ENCODE results near the gene KPNA3.

The KPNA3 gene

GRCh38 chr13:49652355-49653305 lies 139.9 kb downstream of the KPNA3 start:
- peak; percentile 47 for TF ChIP-seq CTCF (conservative IDR thresholded peaks at IDR 0.05; ENCODE audit: control insufficient read depth, insufficient read depth, low read depth, low read length)
- DNase-seq (ENCODE audit: low read depth): peak; percentile 49

GRCh38 chr13:49651570-49652354 lies 140.7 kb downstream of the KPNA3 start:
- H3K4me3 ChIP-seq (ENCODE audit: control insufficient read depth, low read depth, low read length): no peak overlapping the region
- TF ChIP-seq CTCF (conservative IDR thresholded peaks at IDR 0.05; ENCODE audit: control insufficient read depth, insufficient read depth, low read depth, low read length): no peak
- no peak for DNase-seq (ENCODE audit: low read depth)

More at GRCh38 chr13:49652355-49653305, 139.9 kb downstream of the KPNA3 start:
- H3K4me3 ChIP-seq (ENCODE audit: control insufficient read depth, low read depth, low read length): no peak overlapping the region

- no peak for TF ChIP-seq CTCF (conservative IDR thresholded peaks at IDR 0.05; ENCODE audit: control insufficient read depth, insufficient read depth, low read depth, low read length)
- DNase-seq (ENCODE audit: low read depth): no peak
- no peak overlapping the region for H3K4me3 ChIP-seq (ENCODE audit: control insufficient read depth, low read depth, low read length)
Observed at GRCh38 chr13:49649963-49650312, 142.5 kb downstream of the KPNA3 start.
